H1 (cell line): ENCODE results near the gene HBD. TPM values are rescaled to one million over a fixed set of nuclear protein-coding genes. Genes with fewer than 3 reads are reported as not detected.

ENCODE experiments used
- KDM5A ChIP-seq: fragments of 200-600 bp; IDR thresholded peaks from 2 replicates; pipeline ENCODE4 v1.7.1; 2012; ENCODE audit warnings: mild to moderate bottlenecking, low read length, inconsistent platforms, mixed read lengths
- SUZ12 ChIP-seq: fragments of 200-600 bp; sonication (generic); IDR thresholded peaks from 2 replicates; pipeline ENCODE4 v1.6.1; 2012; ENCODE audit warnings: mild to moderate bottlenecking, inconsistent platforms, low read length, moderate library complexity, mixed read lengths
- polyA plus RNA-seq, 7 experiments: library from polyadenylated mRNA; depleted of rRNA in 3 of 7; stranded (reverse) in 5 of 7; unstranded in 2 of 7; fragments of >200 nt in 5 of 7; fragments of 200-250 nt in 2 of 7; gene quantifications; 1 replicate in 5 of 7; 2 replicates in 1 of 7; 4 replicates in 1 of 7; pipeline versions ENCODE4 v1.2.1 to v1.2.3, GENCODE V29; 2011 to 2013; ENCODE audit warnings: missing spikeins in 2 of 7, mixed read lengths in 2 of 7
- total RNA-seq: library from RNA; stranded (reverse); fragmentation: NEBNext Ultra II Directional; extraction: Animal tissue kit (Norgen Biotek cat#: 25700); gene quantifications from 2 replicates; pipeline ENCODE4 v1.2.1, GENCODE V29; 2021

HBD gene
- total and polyA plus RNA-seq, 2 of the 8 experiments (the other 6 are each of a cell fraction or from before 2014, with no cell fraction given) = not detected

DNA sequence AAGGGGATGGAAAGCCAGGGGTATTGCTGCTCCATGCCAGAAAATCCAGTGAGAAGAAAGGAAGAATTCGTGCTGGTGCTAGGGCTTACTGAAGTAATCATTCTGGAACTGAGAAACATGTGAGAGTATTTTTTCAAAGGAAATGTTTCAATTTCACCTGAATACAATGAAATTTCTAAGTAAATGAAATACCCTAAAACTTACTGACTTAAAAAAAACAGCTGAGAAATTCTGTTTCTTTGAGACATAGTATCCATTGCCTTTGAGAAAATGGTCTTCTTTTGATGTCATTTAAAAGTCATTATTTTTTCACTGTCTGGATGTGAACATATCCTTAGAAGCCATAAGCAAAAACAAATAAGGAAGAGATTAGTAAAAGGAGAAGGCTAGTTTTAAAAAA lies 33.7 kb downstream of the HBD start, which contains the start of gene OR51V1 (continued):
- no peak for TF ChIP-seq SUZ12
- no peak for TF ChIP-seq KDM5A
